Measurements from ENCODE around the gene NHLRC4.
A peak's percentile ranks its signal among the peaks of the same experiment; 100 is the strongest.

NHLRC4 gene

GRCh38 chr16:598823-599739 is 32.3 kb downstream of the NHLRC4 start:
- no peak for DNase-seq (ENCODE audit: low read depth)

- no peak for DNase-seq (ENCODE audit: low read depth)
Observed at GRCh38 chr16:600781-601180, 34.0 kb downstream of the NHLRC4 start.

GRCh38 chr16:603933-604332 is 37.1 kb downstream of the NHLRC4 start:
- DNase-seq (ENCODE audit: low read depth) = no peak

GRCh38 chr16:606656-607307 is 40.0 kb downstream of the NHLRC4 start:
- DNase-seq (ENCODE audit: low read depth) = no peak

- DNase-seq (ENCODE audit: low read depth) = no peak
Observed at GRCh38 chr16:608019-608418, 41.2 kb downstream of the NHLRC4 start.

- DNase-seq (ENCODE audit: low read depth) = no peak
Observed at GRCh38 chr16:609316-609715, 42.5 kb downstream of the NHLRC4 start.

GRCh38 chr16:609984-610383 is 43.2 kb downstream of the NHLRC4 start:
- no peak for DNase-seq (ENCODE audit: low read depth)

GRCh38 chr16:610513-611381 is 43.9 kb downstream of the NHLRC4 start:
- peak; percentile 23 for DNase-seq (ENCODE audit: low read depth)

- no peak for DNase-seq (ENCODE audit: low read depth)
Observed at GRCh38 chr16:615122-615521, 48.3 kb downstream of the NHLRC4 start.

GRCh38 chr16:616733-617586 is 50.2 kb downstream of the NHLRC4 start:
- DNase-seq (ENCODE audit: low read depth) = no peak

- DNase-seq (ENCODE audit: low read depth) = no peak
Observed at GRCh38 chr16:617855-618254, 51.0 kb downstream of the NHLRC4 start.

Measured in stimulated activated CD8-positive, alpha-beta memory T cell treated with anti-CD3 and anti-CD28 coated beads, Interleukin-12 subunit alpha, Interleukin-12 subunit beta, amount 100 ng/mL, for 4 hours (primary cell).